ENCODE measurements around the gene NAMPT.
"Not testable (repeated sequence)": the region's sequence is repeated elsewhere in the genome, so short reads cannot be mapped to it uniquely, and the experiment has no call there.

NAMPT gene

GRCh38 chr7:106298631-106299030 is 13.8 kb upstream of the NAMPT start:
- DNase-seq = not testable (repeated sequence)

GRCh38 chr7:106298155-106298554 is 13.4 kb upstream of the NAMPT start:
- not testable (repeated sequence) for DNase-seq

DNA sequence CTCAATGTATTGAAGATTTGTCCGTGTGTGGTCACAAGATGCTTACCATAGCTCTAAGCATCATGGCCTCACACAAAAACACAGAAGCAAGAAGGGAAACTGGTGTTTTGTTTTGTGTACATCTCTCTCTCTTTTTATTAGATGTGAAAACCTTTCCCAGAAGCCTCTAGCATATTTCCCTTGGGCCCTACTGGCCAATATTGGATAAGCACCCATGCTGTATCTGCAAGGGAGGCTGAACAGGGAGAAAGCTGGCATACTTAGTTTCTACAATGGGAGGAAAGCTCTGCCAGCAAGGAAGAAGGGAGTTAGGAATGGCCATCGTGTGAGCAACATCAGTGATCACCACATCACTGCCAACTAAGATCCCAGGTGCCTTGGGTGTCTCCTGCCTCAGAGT is 9.6 kb upstream of the NAMPT start:
- DNase-seq = no peak

GRCh38 chr7:106291247-106291646 is 6.5 kb upstream of the NAMPT start:
- no peak for DNase-seq

DNA sequence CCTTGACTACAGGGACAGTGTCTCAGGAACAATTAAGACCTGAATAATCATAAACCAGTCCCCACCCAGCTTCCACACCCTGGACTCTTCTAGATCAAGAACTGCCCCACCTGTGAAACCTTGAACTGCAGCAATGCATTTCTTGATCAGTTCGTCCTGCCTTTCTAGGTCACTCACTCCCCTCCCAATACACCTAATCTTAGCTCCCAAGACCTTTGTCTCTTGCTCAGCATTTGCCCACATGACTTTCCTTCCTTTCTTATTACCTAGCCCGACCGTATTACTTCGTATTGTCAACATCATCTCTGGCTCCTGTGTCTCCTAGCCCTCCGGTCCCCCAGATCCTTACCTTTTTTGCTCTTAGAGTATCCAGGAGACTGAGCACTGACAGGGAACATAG is 5.5 kb upstream of the NAMPT start:
- DNase-seq = no peak

DNA sequence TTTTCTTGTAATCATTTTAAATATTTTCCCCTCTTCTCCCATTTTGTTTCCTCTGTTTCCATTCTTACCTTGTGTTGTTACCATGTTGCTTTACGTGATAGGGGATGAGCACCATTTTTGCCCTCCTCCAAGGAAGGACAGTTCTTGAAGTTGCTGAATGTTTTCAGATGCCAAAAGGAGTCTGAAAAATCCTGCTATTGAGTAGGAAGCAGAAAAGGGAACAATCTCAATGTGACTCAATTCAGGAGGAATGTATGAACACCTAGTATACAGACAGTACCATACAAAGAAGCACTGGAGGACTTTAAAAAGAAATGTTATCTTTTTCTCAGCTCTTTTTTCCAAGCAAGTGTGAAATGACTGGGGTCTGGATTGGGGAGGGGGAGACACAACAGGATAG is 5.1 kb upstream of the NAMPT start:
- DNase-seq = no peak

GRCh38 chr7:106288263-106288662 is 3.5 kb upstream of the NAMPT start:
- DNase-seq = no peak

- DNase-seq = no peak
Observed at GRCh38 chr7:106287786-106288185, 3.0 kb upstream of the NAMPT start.

GRCh38 chr7:106285855-106286492 is 1.2 kb upstream of the NAMPT start:
- no peak for DNase-seq

DNA sequence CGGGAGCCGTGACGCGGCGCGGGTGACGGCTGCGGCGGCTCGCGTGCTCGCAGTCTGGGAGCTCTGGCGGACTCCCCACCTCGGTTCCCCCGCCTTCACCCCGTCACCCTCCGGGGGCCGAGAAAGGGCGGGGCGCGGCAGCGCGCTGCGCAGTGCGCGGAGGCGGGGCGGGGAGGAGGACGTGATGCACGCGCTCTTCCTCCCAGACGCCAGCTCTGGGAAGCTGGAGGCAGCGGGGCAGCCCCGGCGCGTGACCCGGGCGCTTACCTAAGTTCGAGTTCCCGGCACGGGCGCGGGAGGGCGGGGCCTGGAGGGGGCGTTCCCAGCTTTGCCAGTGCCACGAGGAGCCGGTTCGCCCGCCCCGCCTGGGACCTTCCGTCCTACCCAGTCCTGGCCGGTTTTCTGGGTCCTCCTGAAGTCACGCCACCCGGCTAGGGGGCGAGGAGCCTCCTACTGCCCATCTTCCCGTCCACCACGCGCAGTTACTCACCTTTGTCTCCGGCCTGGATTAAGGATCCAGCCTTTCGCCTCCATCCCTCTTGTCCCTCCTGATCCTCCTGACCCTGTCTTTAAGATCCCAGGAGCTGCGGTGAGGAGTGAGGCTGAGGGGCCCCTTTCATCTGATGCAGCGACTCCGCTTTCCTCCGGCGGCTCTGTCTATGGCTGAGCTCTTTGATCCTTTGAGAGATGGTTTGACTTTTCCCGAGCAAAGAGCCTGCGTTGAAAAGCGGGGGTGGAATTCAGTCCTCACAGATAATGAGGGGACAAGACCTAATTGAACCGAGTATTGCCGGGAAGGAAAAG is 470 bp upstream of the NAMPT start:
- peak; percentile 80 for DNase-seq

DNA sequence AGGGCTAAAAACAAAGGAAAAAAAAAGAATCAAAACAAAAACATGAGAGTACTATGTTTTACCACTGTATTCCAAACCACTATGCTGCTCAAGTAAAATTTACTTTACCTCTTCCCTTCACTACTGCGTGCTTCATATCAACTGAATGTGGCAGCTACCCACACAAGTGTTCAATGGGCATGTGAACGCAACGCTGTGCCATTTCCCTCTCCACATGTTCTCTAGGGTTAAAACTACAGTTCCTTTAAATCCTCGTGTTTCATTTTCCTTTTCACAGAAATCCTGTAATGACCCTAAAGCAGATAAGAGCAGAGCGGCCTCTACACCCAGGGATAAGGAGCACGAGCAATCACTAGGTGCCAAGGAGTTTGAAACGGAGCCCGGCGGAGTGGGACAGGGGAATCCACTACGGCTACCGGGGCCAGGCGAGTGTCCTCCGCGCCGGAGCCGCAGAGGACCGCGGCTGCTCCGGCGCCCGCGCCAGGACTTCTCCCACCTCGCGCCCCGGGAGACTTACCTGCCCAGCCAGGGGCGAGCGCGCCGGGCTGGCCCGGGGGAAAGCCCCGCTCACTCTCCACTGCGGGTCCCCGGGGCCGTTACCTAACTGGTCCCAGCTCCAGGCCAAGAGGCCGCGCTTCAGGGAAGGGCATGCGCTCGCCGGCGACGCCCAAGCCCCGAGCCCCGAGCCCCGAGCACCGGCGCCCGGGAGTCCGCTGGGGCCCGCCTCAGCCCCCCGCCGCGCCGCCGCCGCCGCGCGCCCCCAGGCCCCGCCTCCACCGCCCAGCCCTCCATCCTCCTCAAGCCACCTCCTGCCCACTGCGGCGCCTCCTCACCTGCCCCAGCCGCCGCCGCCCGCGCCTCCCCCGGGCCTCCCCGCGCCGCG is 711 bp downstream of the NAMPT start:
- DNase-seq = no peak

DNA sequence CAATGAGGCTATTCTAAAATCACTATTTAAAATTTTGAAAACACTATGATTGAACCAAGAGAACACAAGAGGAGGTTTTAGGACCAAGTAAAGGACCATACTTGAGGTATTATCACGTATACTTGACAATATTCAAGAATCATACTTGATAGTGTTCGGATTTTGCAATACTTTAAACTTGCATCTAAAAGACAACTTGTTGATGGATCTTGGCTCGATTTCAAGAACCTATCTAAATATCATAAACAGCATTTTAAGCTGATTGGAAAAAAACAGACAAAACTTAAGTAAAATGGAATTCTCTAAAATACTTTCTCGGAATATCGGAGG is 1.3 kb downstream of the NAMPT start:
- no peak for DNase-seq

- DNase-seq = no peak
Observed at GRCh38 chr7:106282852-106283251, 1.9 kb downstream of the NAMPT start.

DNA sequence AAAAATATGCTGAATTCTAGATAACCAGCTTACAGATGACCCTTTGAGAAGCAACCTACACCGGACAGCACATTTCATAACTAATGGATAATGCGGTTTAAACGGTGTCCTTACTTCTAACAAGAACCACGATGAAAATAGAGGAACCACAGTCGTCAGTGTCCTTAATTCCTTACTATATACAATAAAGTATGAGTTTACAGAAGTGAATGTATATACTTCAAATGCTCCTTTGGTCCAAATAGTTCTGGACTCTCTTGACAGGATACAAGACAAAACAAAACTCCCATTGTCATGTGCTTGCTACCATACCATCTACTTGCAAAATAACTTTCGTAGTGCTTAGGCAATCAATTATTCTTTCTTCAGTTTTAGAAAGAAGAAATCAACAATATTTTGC is 2.4 kb downstream of the NAMPT start:
- DNase-seq = no peak

DNA sequence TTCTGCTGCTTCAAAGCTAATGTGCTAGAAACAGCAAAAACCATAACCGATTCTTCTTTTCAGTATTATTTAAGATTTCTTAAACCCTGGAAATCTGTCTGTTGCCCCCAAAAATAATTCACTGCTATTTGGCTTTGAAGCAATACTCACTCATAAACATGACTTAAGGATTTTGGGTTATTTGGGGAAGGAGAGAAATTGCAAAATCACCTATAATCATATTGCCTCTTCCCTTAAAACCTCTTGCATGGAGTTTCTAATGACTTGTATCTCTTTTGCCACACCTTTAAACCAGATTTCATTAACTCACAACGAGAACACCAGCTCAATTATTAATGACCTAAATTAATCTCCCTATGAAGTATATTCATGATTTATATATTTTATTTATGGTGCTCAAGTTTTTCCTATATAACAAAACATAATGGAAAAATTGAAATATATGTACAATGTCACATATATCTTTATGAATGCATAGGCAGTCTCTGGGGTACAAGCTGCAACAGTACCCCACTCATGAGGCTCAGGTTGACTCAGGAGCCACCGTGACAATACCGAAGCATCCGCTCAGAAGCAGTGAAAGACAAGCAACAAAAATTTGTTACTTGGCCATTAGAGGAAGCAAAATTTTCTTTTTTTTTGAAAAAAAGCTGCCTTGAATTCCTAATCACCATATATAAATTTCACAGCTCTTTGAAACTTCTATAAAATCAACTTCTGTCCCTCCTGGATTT is 3.0 kb downstream of the NAMPT start:
- no peak for DNase-seq

- DNase-seq = no peak
Observed at GRCh38 chr7:106281127-106281526, 3.7 kb downstream of the NAMPT start.

DNA sequence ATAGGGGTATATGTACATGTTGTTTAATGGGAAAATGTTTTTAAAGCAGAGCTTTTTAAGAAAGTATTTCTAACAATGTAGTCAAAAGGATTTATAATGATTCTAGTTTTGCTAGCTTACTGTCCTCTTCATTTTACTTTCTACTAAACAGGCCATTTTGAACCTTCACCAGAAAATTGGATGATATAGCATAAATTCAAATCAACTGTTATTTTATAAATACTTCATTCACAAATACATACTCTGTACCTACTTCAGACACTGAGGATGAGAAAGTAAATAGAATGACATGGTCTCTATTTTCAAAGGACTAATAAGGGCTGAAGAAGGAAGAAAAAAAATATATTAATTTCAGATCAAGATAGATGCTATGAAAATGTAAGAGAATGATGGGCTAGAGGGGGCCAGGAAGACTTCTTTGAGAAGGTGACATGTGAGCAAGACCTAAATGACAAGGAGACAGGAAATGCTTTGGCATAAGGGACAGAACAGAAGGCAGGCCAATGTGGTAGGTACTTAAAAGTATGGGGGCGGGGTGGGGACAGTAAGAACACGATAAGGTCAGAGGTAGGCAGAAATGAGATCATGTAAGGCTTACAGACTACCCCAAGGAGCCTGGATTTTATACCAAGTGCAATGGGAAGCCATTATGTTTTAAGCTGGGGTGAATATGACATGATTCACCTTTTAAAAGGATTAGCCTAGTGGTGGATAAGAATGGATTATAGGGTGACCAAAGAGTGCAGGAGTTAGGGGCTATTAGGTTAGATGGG is 5.2 kb downstream of the NAMPT start:
- DNase-seq = peak; percentile 36

GRCh38 chr7:106278695-106279094 is 6.1 kb downstream of the NAMPT start:
- no peak for DNase-seq

DNA sequence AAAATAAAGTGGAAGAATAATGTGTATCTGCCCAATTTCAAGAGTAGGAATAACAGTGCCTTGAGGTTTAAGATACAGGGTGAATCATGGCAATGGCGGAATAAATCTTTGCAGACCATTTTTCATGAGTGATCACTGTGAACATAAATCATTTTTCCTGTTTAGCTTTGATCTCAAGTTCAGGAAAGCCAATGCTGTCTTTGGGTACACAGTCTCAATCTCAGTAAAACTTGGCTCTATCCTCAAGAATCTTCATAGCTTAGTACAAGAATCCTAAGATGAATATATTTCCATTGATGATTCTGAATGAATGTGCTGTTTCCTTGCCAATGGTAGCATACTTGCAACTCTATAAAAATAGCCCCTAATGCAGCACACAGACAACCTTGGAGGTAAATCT is 6.8 kb downstream of the NAMPT start:
- no peak for DNase-seq

DNA sequence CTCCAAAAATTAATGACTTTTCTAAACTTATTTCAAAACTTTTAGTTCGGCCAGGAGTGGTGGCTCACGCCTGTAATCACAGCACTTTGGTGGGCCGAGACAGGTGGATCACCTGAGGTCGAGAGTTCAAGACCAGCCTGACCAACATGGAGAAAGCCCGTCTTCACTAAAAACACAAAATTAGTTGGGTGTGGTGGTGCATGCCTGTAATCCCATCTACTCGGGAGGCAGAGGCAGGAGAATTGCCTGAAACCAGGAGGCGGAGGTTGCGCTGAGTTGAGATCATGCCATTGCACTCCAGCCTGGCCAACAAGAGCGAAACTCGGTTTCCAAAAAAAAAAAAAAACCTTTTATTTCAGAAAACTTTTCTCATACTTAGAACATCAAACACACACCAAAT is 8.3 kb downstream of the NAMPT start:
- DNase-seq = no peak

- no peak for DNase-seq
Observed at GRCh38 chr7:106273009-106273668, 11.6 kb downstream of the NAMPT start.

All from NCI-H524 treated with DMSO at 0.1 percent for 48 hours (cell line).